Measurements from ENCODE around the gene CD40LG. TPM values are rescaled to one million over a fixed set of nuclear protein-coding genes. Genes with fewer than 3 reads are reported as not detected.

Gene CD40LG
- total RNA-seq, 1 donor from 2014 or later: not detected

- Mint-ChIP-seq H3K27ac (ENCODE audit: unreplicated experiment) (no peak overlapping the region), H3K27me3 (ENCODE audit: low read depth) (peaks cover 2% of the 10 kb centered on the region), H3K4me1 (ENCODE audit: low read depth) (no peaks in the 10 kb centered on the region), H3K9me3 (ENCODE audit: low read depth) (peaks cover 11% of the 10 kb centered on the region), H3K36me3 (ENCODE audit: low read depth) (no peaks in the 10 kb centered on the region), H3K4me3 (ENCODE audit: unreplicated experiment) (no peak overlapping the region)
- no peak for DNase-seq (ENCODE audit: low spot score)
- TF ChIP-seq, protein P1, sequence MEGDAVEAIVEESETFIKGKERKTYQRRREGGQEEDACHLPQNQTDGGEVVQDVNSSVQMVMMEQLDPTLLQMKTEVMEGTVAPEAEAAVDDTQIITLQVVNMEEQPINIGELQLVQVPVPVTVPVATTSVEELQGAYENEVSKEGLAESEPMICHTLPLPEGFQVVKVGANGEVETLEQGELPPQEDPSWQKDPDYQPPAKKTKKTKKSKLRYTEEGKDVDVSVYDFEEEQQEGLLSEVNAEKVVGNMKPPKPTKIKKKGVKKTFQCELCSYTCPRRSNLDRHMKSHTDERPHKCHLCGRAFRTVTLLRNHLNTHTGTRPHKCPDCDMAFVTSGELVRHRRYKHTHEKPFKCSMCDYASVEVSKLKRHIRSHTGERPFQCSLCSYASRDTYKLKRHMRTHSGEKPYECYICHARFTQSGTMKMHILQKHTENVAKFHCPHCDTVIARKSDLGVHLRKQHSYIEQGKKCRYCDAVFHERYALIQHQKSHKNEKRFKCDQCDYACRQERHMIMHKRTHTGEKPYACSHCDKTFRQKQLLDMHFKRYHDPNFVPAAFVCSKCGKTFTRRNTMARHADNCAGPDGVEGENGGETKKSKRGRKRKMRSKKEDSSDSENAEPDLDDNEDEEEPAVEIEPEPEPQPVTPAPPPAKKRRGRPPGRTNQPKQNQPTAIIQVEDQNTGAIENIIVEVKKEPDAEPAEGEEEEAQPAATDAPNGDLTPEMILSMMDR (IDR thresholded peaks at IDR 0.05): no peak
Measured at GRCh38 chrX:136625246-136625645, 22.7 kb upstream of the CD40LG start.

DNA sequence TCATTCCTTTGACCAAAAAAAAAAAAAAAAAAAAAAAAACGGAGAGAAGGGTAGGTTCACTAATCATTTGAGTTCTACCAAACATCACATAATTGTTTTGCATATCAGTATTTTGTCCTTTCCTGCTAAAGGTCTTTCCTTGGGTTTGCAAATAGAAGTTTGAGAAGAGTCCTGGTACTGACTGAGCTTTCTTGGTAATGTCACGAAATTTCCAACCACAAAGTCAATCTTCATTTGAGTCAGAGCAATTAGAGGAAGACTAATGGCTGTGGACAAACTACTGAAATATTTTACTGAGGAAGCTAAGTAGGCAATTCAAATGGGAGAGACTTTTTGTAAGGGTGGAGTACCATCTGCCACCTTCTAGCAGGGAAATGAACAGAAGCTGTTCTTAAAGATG is 21.7 kb upstream of the CD40LG start:
- Mint-ChIP-seq H3K4me1 (ENCODE audit: low read depth) (no peaks in the 10 kb centered on the region), H3K4me3 (ENCODE audit: unreplicated experiment) (no peak overlapping the region), H3K9me3 (ENCODE audit: low read depth) (peaks cover 11% of the 10 kb centered on the region), H3K36me3 (ENCODE audit: low read depth) (no peaks in the 10 kb centered on the region), H3K27ac (ENCODE audit: unreplicated experiment) (no peak overlapping the region), H3K27me3 (ENCODE audit: low read depth) (peaks cover 2% of the 10 kb centered on the region)
- TF ChIP-seq, protein P1 (IDR thresholded peaks at IDR 0.05): no peak
- DNase-seq (ENCODE audit: low spot score): no peak

DNA sequence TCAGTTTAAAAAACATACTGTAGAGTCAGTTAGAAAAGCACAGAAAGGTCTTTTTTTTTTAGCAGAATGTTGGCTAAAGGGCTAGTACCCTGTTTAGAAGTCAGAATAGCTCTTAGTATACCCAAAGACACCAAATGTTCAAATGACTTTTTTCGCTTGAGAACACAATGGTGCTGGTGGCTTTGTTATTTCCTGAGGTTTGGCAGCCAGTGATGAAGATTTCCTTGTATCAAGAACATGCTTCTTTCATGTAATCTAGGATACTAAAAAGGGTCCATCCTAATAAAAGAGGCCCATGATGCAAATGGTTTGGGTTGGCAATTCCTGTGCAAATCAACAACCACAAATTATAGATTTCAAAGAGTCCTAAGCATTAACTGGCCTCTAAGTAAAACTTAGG is 21.1 kb upstream of the CD40LG start:
- no peak for DNase-seq (ENCODE audit: low spot score)
- H3K36me3 Mint-ChIP-seq (ENCODE audit: low read depth): no peaks in the 10 kb centered on the region
- TF ChIP-seq, protein P1 (IDR thresholded peaks at IDR 0.05): no peak
- H3K4me1 Mint-ChIP-seq (ENCODE audit: low read depth): no peaks in the 10 kb centered on the region
- peaks cover 2% of the 10 kb centered on the region for H3K27me3 Mint-ChIP-seq (ENCODE audit: low read depth)
- H3K9me3 Mint-ChIP-seq (ENCODE audit: low read depth): peaks cover 11% of the 10 kb centered on the region
- no peak overlapping the region for H3K27ac Mint-ChIP-seq (ENCODE audit: unreplicated experiment)
- H3K4me3 Mint-ChIP-seq (ENCODE audit: unreplicated experiment): no peak overlapping the region

- no peak overlapping the region for H3K27ac Mint-ChIP-seq (ENCODE audit: unreplicated experiment)
- H3K36me3 Mint-ChIP-seq (ENCODE audit: low read depth): no peaks in the 10 kb centered on the region
- TF ChIP-seq, protein P1 (IDR thresholded peaks at IDR 0.05): no peak
- no peak overlapping the region for H3K4me3 Mint-ChIP-seq (ENCODE audit: unreplicated experiment)
- no peak for DNase-seq (ENCODE audit: low spot score)
- H3K9me3 Mint-ChIP-seq (ENCODE audit: low read depth): peaks cover 11% of the 10 kb centered on the region
- H3K4me1 Mint-ChIP-seq (ENCODE audit: low read depth): no peaks in the 10 kb centered on the region
- H3K27me3 Mint-ChIP-seq (ENCODE audit: low read depth): peaks cover 2% of the 10 kb centered on the region
Measured at GRCh38 chrX:136627409-136627808, 20.5 kb upstream of the CD40LG start.

GRCh38 chrX:136629084-136629750 is 18.7 kb upstream of the CD40LG start:
- peaks cover 2% of the 10 kb centered on the region for H3K27me3 Mint-ChIP-seq (ENCODE audit: low read depth)
- H3K27ac Mint-ChIP-seq (ENCODE audit: unreplicated experiment): no peak overlapping the region
- no peak overlapping the region for H3K4me3 Mint-ChIP-seq (ENCODE audit: unreplicated experiment)
- no peak for DNase-seq (ENCODE audit: low spot score)
- peaks cover 8% of the 10 kb centered on the region for H3K9me3 Mint-ChIP-seq (ENCODE audit: low read depth)
- TF ChIP-seq, protein P1 (IDR thresholded peaks at IDR 0.05): no peak
- H3K36me3 Mint-ChIP-seq (ENCODE audit: low read depth): no peaks in the 10 kb centered on the region
- H3K4me1 Mint-ChIP-seq (ENCODE audit: low read depth): no peaks in the 10 kb centered on the region
